Measurements from ENCODE around the gene BMPR2. TPM values are rescaled to one million over a fixed set of nuclear protein-coding genes. Genes with fewer than 3 reads are reported as not detected.

BMPR2 gene
- total RNA-seq, 1 donor from 2014 or later: 17.5 TPM

DNA sequence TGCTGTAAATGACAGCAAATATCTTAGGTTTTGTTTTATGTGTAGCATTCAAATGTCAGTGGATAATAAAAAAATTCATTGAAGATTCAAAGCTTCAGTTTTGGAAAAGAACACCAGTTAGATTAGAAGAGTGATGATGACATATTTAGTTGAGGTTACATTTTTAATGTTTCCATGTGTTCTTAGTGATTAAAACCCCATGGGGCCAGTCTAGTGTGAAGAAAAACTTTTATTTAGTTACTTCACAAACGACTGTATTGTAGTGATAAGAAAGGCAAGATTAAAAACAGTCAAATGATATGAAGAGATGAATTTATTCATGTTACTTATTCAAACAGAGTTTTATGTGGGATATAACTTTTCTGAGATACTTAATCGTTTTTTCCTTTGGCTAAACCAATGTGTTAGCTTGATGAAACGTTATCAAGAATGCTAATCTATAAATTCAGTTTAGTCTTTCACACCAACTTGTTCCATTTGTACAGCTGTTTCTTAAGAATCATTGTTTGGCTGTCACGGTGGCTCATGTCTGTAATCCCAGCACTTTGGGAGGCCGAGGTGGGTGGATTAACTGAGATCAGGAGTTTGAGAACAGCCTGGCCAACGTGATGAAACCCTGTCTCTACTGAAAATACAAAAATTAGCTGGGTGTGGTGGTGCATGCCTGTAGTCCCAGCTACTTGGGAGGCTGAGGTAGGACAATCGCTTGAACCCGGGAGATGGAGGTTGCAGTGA lies 11.6 kb downstream of the BMPR2 start:
- Mint-ChIP-seq H3K4me3 (no peak overlapping the region), H3K27ac (ENCODE audit: unreplicated experiment) (no peak overlapping the region), H3K27me3 (ENCODE audit: low read depth) (no peaks in the 10 kb centered on the region), H3K9me3 (no peaks in the 10 kb centered on the region), H3K36me3 (ENCODE audit: low read depth) (peaks cover 4% of the 10 kb centered on the region), H3K4me1 (peaks cover 23% of the 10 kb centered on the region)
- TF ChIP-seq, protein P1, sequence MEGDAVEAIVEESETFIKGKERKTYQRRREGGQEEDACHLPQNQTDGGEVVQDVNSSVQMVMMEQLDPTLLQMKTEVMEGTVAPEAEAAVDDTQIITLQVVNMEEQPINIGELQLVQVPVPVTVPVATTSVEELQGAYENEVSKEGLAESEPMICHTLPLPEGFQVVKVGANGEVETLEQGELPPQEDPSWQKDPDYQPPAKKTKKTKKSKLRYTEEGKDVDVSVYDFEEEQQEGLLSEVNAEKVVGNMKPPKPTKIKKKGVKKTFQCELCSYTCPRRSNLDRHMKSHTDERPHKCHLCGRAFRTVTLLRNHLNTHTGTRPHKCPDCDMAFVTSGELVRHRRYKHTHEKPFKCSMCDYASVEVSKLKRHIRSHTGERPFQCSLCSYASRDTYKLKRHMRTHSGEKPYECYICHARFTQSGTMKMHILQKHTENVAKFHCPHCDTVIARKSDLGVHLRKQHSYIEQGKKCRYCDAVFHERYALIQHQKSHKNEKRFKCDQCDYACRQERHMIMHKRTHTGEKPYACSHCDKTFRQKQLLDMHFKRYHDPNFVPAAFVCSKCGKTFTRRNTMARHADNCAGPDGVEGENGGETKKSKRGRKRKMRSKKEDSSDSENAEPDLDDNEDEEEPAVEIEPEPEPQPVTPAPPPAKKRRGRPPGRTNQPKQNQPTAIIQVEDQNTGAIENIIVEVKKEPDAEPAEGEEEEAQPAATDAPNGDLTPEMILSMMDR (conservative IDR thresholded peaks at IDR 0.05): no peak
- no peak for DNase-seq (ENCODE audit: low read depth, low spot score)

- Mint-ChIP-seq H3K9me3 (no peaks in the 10 kb centered on the region), H3K27ac (ENCODE audit: unreplicated experiment) (no peak overlapping the region), H3K27me3 (ENCODE audit: low read depth) (no peaks in the 10 kb centered on the region), H3K36me3 (ENCODE audit: low read depth) (no peaks in the 10 kb centered on the region), H3K4me3 (no peak overlapping the region), H3K4me1 (peaks cover 19% of the 10 kb centered on the region)
- TF ChIP-seq, protein P1 (conservative IDR thresholded peaks at IDR 0.05): no peak
- DNase-seq (ENCODE audit: low read depth, low spot score): no peak
These were observed 24.8 kb downstream of the BMPR2 start for GRCh38 chr2:202400941-202401340.

- Mint-ChIP-seq H3K27ac (ENCODE audit: unreplicated experiment) (no peak overlapping the region), H3K4me1 (peaks cover 8% of the 10 kb centered on the region), H3K4me3 (no peak overlapping the region), H3K9me3 (no peaks in the 10 kb centered on the region), H3K36me3 (ENCODE audit: low read depth) (no peaks in the 10 kb centered on the region), H3K27me3 (ENCODE audit: low read depth) (no peaks in the 10 kb centered on the region)
- no peak for DNase-seq (ENCODE audit: low read depth, low spot score)
- TF ChIP-seq, protein P1 (conservative IDR thresholded peaks at IDR 0.05): no peak
These were observed 29.7 kb downstream of the BMPR2 start for GRCh38 chr2:202405798-202406197.

- no peaks in the 10 kb centered on the region for H3K36me3 Mint-ChIP-seq (ENCODE audit: low read depth)
- no peak overlapping the region for H3K27ac Mint-ChIP-seq (ENCODE audit: unreplicated experiment)
- TF ChIP-seq, protein P1 (conservative IDR thresholded peaks at IDR 0.05): no peak
- no peak overlapping the region for H3K4me3 Mint-ChIP-seq
- H3K9me3 Mint-ChIP-seq: peaks cover 2% of the 10 kb centered on the region
- peaks cover 11% of the 10 kb centered on the region for H3K4me1 Mint-ChIP-seq
- no peaks in the 10 kb centered on the region for H3K27me3 Mint-ChIP-seq (ENCODE audit: low read depth)
- DNase-seq (ENCODE audit: low read depth, low spot score): no peak
These were observed 30.4 kb downstream of the BMPR2 start for GRCh38 chr2:202406445-202406978.

DNA sequence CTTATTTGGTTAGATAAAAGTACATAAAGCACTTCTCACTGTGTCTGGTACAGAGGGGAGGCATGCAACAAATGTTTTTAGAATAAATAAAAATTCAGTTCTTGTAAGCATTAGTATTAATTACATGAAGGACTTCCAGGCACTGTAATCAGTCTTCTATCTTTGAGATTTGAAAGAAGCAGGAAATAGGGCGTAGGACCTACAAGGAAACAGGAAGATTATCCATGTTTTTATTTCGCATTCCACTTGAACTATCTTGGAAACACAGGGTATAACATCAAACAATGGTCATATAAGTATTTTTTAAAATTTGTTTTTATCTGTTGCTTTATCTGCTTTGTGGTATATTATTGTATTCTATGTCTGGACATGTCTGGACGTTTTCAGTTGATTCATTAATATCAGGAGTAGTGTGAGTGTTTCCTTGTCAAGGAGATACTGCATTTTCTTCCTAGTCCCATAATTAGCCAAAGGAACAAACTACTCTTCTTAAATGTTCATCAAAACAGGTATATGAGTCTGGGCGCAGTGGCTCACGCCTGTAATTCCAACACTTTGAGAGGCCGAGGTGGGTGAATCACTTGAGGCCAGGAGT lies 32.5 kb downstream of the BMPR2 start:
- TF ChIP-seq, protein P1 (conservative IDR thresholded peaks at IDR 0.05): no peak
- H3K36me3 Mint-ChIP-seq (ENCODE audit: low read depth): peaks cover 5% of the 10 kb centered on the region
- H3K9me3 Mint-ChIP-seq: peaks cover 5% of the 10 kb centered on the region
- H3K27me3 Mint-ChIP-seq (ENCODE audit: low read depth): no peaks in the 10 kb centered on the region
- DNase-seq (ENCODE audit: low read depth, low spot score): no peak
- no peak overlapping the region for H3K27ac Mint-ChIP-seq (ENCODE audit: unreplicated experiment)
- peaks cover 11% of the 10 kb centered on the region for H3K4me1 Mint-ChIP-seq
- no peak overlapping the region for H3K4me3 Mint-ChIP-seq

All from neural crest cell (in vitro differentiated cells).